Stimulated activated CD8-positive, alpha-beta memory T cell treated with anti-CD3 and anti-CD28 coated beads, Interleukin-12 subunit alpha, Interleukin-12 subunit beta, amount 100 ng/mL, for 4 hours (primary cell): Measurements from ENCODE around the gene EP400.

Experiments
- DNase-seq: peaks from one replicate; pipeline ENCODE4 v3.0.0-alpha.2; 2020; ENCODE audit warnings: low read depth

The EP400 gene

DNA sequence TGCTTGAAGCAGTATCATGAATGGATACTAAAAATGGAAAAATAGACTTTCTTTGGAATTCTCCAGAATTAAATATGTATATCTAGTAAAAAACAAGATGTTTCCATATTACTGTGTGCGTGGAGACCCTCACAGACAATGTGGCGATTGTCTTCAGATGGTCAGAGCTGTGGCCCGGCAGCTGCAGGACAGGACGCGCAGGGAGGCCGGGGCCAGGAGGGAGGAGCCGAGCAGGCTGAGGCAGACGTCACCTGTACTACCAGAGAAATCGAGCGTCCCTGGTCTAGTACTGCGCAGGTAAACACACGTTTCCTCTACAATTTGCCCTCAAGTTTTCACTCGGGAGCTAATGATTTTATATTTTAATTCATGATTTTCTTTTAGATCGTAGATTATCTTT lies 171.5 kb downstream of the EP400 start:
- DNase-seq: no peak

DNA sequence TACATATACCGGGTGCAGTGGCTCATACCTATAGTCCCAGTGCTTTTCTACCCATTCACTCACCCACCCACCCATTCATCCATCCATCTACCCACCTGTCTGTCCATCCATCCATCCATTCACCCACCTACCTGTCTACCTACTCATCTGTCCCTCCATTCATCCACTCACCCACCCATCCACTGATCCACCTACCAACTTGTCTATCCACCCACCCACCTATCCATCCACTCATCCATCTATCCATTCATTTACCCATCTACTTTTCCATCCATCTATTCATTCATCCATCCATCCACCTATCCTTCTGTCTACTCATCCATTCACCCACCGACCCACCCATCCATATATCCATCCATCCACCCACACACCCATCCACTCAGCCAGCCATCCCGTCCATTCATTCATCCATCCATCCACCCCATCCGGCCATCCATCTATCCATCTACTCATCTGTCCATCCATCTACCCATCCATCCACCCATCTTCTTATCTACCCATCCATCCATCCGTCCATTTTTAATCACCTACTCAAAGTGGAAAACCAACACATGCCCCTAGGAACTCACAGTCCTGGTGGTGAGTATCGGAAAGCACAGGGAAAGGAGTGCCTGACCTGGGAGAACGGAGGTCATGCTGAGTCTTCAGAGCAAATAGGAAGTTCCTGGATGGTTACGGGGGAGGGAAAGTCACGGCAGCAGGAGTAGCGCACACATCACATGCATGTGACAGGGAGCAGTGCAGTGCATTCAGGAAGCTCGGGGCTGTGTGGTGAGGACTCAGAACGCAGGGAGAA lies 174.4 kb downstream of the EP400 start:
- DNase-seq: no peak

DNA sequence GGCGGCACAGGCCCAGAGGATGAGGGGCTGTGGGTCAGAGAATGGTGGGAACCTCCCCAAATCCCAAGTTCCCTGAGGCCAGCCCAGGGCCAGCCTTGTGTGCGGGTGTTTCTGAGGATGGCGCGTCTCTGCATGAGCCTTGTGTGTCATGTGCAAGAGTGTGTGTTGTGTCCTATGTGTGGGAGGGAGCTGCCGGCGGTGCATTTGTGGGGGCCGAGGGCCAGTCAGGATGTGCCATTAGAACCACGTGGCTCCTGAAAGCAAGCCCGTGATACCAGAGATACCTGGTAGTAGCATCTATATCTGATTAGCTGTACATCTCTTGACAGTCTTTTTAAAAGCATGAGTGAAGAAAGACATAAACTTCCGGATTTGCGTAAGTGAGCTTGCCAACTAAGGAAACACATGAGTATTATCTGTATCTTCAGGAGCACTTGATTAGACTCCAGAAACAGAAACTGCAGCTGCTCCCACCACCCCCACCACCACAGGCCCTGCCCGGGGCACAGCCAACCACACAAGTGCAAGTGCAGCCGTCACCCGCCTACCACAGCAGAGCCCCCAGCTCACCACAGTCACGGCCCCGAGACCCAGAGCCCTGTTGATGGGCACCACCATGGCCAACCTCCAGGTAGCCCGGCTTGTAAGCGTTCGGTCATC lies 175.2 kb downstream of the EP400 start:
- no peak for DNase-seq

DNA sequence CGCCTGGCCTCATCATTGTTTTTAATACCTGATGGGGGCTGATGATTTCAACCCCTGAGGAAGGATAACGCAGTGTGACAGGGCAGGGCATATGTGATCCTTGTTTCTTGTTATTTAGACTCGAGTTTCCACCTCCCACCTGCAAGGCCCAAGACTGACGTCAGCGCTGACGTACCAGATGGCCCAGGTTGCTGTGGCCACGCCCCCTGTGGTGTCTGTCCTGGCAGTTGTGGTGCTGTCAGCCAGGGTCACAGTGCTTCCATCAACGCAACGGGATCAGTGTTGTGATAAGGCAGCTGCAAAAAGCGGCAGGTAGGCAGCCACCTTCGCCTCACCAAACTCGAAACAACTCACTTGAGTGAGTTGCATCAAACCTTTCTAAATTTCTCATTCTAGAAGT lies 176.0 kb downstream of the EP400 start:
- DNase-seq: no peak

DNA sequence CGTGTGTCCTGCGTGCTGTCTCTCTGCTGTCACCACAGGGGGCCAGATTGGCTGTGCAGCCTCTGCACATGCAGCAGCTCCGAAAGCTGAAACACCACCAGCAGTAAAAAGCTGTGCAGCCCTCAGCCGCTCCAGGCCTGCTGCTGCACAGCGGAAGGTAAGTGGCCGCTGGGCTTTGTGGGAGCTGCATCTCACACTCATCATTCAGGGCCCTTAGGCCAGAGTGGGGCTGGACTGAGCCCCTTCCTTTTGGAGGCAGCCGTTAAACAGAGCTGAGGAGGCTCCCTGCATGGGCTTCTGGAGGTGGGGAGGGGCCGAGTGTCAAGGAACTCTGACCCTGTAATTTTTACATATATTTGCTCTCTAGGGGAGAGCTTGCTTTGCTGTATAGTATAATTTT lies 177.3 kb downstream of the EP400 start:
- no peak for DNase-seq

DNA sequence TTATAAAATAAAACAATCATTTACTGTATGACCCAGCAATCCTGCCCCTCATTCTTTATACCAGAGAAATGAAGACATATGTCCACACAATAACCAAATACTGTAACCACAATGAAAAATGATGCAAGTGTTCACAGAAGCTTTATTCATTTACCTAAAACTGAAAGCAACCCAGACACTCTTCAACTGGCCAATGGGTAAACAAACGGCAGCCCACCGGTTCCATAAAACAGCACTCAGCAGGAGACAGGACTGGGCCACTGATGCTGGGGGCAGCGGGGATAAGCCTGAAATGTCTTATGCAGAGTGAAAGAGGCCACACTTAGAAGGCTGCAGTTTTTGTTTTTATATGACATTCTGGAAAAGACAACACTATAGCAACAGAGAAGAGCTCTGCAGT lies 179.3 kb downstream of the EP400 start:
- DNase-seq: no peak

DNA sequence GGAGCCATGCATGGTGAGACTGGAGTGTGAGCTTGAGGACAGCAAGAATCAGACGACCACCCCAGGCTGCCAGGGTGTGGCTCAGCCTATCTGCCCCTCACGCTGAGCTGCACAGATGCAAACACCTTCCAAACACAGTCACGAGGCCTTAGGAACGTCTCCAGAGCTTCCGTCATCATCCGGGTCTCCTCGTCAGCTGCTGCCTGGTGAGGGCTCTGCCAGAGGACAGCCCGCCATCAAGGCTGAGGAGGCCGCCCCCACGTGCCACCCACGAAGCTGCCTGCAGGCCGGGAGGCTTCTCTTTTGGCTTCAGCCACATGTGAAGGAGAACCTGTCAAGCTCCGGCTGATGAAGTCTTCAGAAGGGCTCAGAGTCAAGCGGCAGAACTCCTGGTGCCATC lies 180.9 kb downstream of the EP400 start:
- DNase-seq: no peak
